Neural cell (in vitro differentiated cells): ENCODE measurements around the gene ZNF428. TPM values are rescaled to one million over a fixed set of nuclear protein-coding genes. Genes with fewer than 3 reads are reported as not detected.

Experiments
- H2AFZ ChIP-seq: fragments of 200-600, 300-800 bp; sonication (generic), shearing (Covaris generic); 2 replicates; pipeline ENCODE4 v1.6.0; 2014; ENCODE audit warnings: low read depth, mild to moderate bottlenecking, antibody characterized with exemption, low read length, moderate library complexity
- H3F3A ChIP-seq: fragments of 200-600 bp; shearing (Covaris generic); 2 replicates; pipeline ENCODE4 v1.6.1; 2016; ENCODE audit warnings: mild to moderate bottlenecking, moderate library complexity, mixed read lengths, antibody characterized with exemption, low read length; ENCODE audit not compliant: insufficient read depth, poor library complexity, severe bottlenecking
- H3K27ac ChIP-seq: fragments of 200-600, 300-800 bp; sonication (generic), shearing (Covaris generic); 2 replicates; pipeline ENCODE4 v1.5.1; 2014; ENCODE audit warnings: mild to moderate bottlenecking, low read length, moderate library complexity
- H3K27me3 ChIP-seq: fragments of 300-800, 200-600 bp; sonication (generic), shearing (Covaris generic); 2 replicates; pipeline ENCODE4 v1.6.0; 2014; ENCODE audit warnings: mild to moderate bottlenecking, low read depth, low read length, moderate library complexity; ENCODE audit not compliant: insufficient read depth
- H3K36me3 ChIP-seq: fragments of 300-800, 200-600 bp; sonication (generic), shearing (Covaris generic); 2 replicates; pipeline ENCODE4 v1.5.1; 2014; ENCODE audit warnings: mild to moderate bottlenecking, antibody characterized with exemption, low read length, moderate library complexity; ENCODE audit not compliant: insufficient read depth
- H3K4me2 ChIP-seq: fragments of 300-800, 200-600 bp; sonication (generic), shearing (Covaris generic); 2 replicates; pipeline ENCODE4 v1.6.0; 2014; ENCODE audit warnings: mild to moderate bottlenecking, low read length
- H3K4me3 ChIP-seq: fragments of 300-800, 200-600 bp; sonication (generic), shearing (Covaris generic); 2 replicates; pipeline ENCODE4 v1.5.1; 2014; ENCODE audit warnings: mild to moderate bottlenecking, low read length, moderate library complexity
- H3K79me2 ChIP-seq: fragments of 200-600 bp; shearing (Covaris generic); replicated peaks from 2 replicates; pipeline ENCODE4 v1.6.0; 2014; ENCODE audit warnings: mild to moderate bottlenecking, low read length, moderate library complexity; ENCODE audit not compliant: insufficient read depth
- H3K9ac ChIP-seq: fragments of 300-800, 200-600 bp; sonication (generic), shearing (Covaris generic); 2 replicates; pipeline ENCODE4 v1.6.1; 2016; ENCODE audit warnings: mild to moderate bottlenecking, low read length, mixed read lengths
- H3K9me2 ChIP-seq: fragments of 200-600 bp; shearing (Covaris generic); 2 replicates; pipeline ENCODE4 v1.6.1; 2016; ENCODE audit warnings: mild to moderate bottlenecking, low read length, mixed read lengths; ENCODE audit not compliant: insufficient read depth
- H3K9me3 ChIP-seq: fragments of 200-600, 300-800 bp; sonication (generic), shearing (Covaris generic); 2 replicates; pipeline ENCODE4 v1.6.1; 2016; ENCODE audit warnings: mild to moderate bottlenecking, mixed run types, low read length, moderate library complexity, mixed read lengths
- H4K20me1 ChIP-seq: fragments of 200-600 bp; shearing (Covaris generic); 2 replicates; pipeline ENCODE4 v1.6.1; 2016; ENCODE audit warnings: mild to moderate bottlenecking, mixed run types; ENCODE audit not compliant: insufficient read depth
- CTCF ChIP-seq: fragments of 450-650 bp; IDR thresholded peaks from 2 replicates; pipeline ENCODE4 v1.5.1; 2014; ENCODE audit warnings: antibody characterized with exemption, mild to moderate bottlenecking, moderate library complexity; ENCODE audit not compliant: poor library complexity, severe bottlenecking
- EP300 ChIP-seq: fragments of 450-650 bp; conservative IDR thresholded peaks from 2 replicates; pipeline ENCODE4 v1.6.1; 2014; ENCODE audit warnings: antibody characterized with exemption, mild to moderate bottlenecking, moderate library complexity; ENCODE audit not compliant: poor library complexity, severe bottlenecking
- EZH2 ChIP-seq: fragments of 200-600, 300-800 bp; shearing (Covaris generic), sonication (generic); IDR thresholded peaks from 2 replicates; pipeline ENCODE4 v1.6.1; 2014; ENCODE audit warnings: antibody characterized with exemption, low read length, borderline replicate concordance, mild to moderate bottlenecking; ENCODE audit not compliant: insufficient read depth, poor library complexity, severe bottlenecking
- MXI1 ChIP-seq: fragments of 450-650 bp; conservative IDR thresholded peaks from 2 replicates; pipeline ENCODE4 v1.6.1; 2014; ENCODE audit warnings: antibody characterized with exemption, mild to moderate bottlenecking; ENCODE audit not compliant: poor library complexity, severe bottlenecking
- POLR2AphosphoS5 ChIP-seq: IDR thresholded peaks from 2 replicates; pipeline ENCODE4 v1.6.1; 2012
- RAD21 ChIP-seq: fragments of 450-650 bp; conservative IDR thresholded peaks from 2 replicates; pipeline ENCODE4 v1.6.1; 2014; ENCODE audit warnings: antibody characterized with exemption, mild to moderate bottlenecking, moderate library complexity
- REST ChIP-seq: IDR thresholded peaks from 2 replicates; pipeline ENCODE4 v1.6.1; 2012; ENCODE audit warnings: borderline replicate concordance
- SMC3 ChIP-seq: fragments of 450-650 bp; conservative IDR thresholded peaks from 2 replicates; pipeline ENCODE4 v1.6.1; 2014; ENCODE audit warnings: antibody characterized with exemption, mild to moderate bottlenecking, moderate library complexity; ENCODE audit not compliant: poor library complexity
- TAF1 ChIP-seq: IDR thresholded peaks from 2 replicates; pipeline ENCODE4 v1.6.1; 2012; ENCODE audit warnings: low read depth
- polyA plus RNA-seq: library from polyadenylated mRNA; depleted of rRNA; stranded (reverse); fragments of >200 nt; gene quantifications from 2 replicates; pipeline ENCODE4 v1.2.3, GENCODE V29; 2014

Gene ZNF428
- polyA plus RNA-seq, 1 donor from 2014 or later, result 1,008 TPM

GRCh38 chr19:43644181-43644580, 24.8 kb upstream of the ZNF428 start:
- H3K9ac ChIP-seq, result no peak overlapping the region
- no peaks in the 10 kb centered on the region for H3K36me3 ChIP-seq
- no peak overlapping the region for H3K27ac ChIP-seq
- peaks cover 10% of the 10 kb centered on the region for H3K79me2 ChIP-seq
- H3K4me2 ChIP-seq, result no peak overlapping the region
- H3K9me2 ChIP-seq, result no peaks in the 10 kb centered on the region
- H3K27me3 ChIP-seq, result no peaks in the 10 kb centered on the region
- no peaks in the 10 kb centered on the region for H3F3A ChIP-seq
- no peak overlapping the region for H2AFZ ChIP-seq
- TF ChIP-seq MXI1 (no peak), REST (no peak), TAF1 (no peak), POLR2AphosphoS5 (no peak), CTCF (no peak), RAD21 (no peak), EP300 (no peak), EZH2 (no peak), SMC3 (no peak)
- no peaks in the 10 kb centered on the region for H3K9me3 ChIP-seq
- no peaks in the 10 kb centered on the region for H4K20me1 ChIP-seq
- no peak overlapping the region for H3K4me3 ChIP-seq

GRCh38 chr19:43643326-43643725, 23.9 kb upstream of the ZNF428 start:
- Histone ChIP-seq H3K27ac (no peak overlapping the region), H3K9me2 (no peaks in the 10 kb centered on the region), H3K4me2 (no peak overlapping the region), H3K4me3 (no peak overlapping the region), H3K36me3 (no peaks in the 10 kb centered on the region), H3F3A (no peaks in the 10 kb centered on the region), H3K27me3 (no peaks in the 10 kb centered on the region), H3K9ac (no peak overlapping the region), H2AFZ (no peak overlapping the region), H3K9me3 (no peaks in the 10 kb centered on the region), H4K20me1 (no peaks in the 10 kb centered on the region), H3K79me2 (peaks cover 19% of the 10 kb centered on the region)
- TF ChIP-seq MXI1, result no peak
- TF ChIP-seq RAD21, result no peak
- no peak for TF ChIP-seq REST
- TF ChIP-seq TAF1, result no peak
- TF ChIP-seq SMC3, result no peak
- TF ChIP-seq CTCF, result no peak
- no peak for TF ChIP-seq EZH2
- no peak for TF ChIP-seq POLR2AphosphoS5
- TF ChIP-seq EP300, result no peak
